SIG-M5 treated with dmso at 0.1 percent for 504 hours (cell line): ENCODE data around the gene BRF1.
A peak's percentile ranks its signal among the peaks of the same experiment; 100 is the strongest.
"Not testable (repeated sequence)": the region's sequence is repeated elsewhere in the genome, so short reads cannot be mapped to it uniquely, and the experiment has no call there.

Experiments
- DNase-seq: peaks from one replicate; lab custom pipeline; 2025; ENCODE audit not compliant: unreplicated experiment; lab: John Stamatoyannopoulos, UW

The BRF1 gene

GRCh38 chr14:105300542-105301102 is at the start of gene BRF1:
Gene BRF1 (minus strand): TSS chr14:105301001. CDS start chr14:105300629, 372 bp downstream.
- peak; percentile 90 for DNase-seq

- DNase-seq = no peak
These were observed 49.2 kb upstream of the BRF1 start for GRCh38 chr14:105349992-105350391.

GRCh38 chr14:105348945-105349699 is 48.3 kb upstream of the BRF1 start:
- DNase-seq = no peak

GRCh38 chr14:105348169-105348944 is 47.6 kb upstream of the BRF1 start:
- no peak for DNase-seq

GRCh38 chr14:105347587-105347968 is 46.8 kb upstream of the BRF1 start:
- DNase-seq = no peak

- no peak for DNase-seq
These were observed 46.2 kb upstream of the BRF1 start for GRCh38 chr14:105346876-105347586.

GRCh38 chr14:105346200-105346533 is 45.4 kb upstream of the BRF1 start:
- DNase-seq = no peak

GRCh38 chr14:105343194-105343593 is 42.4 kb upstream of the BRF1 start:
- no peak for DNase-seq

- DNase-seq = no peak
These were observed 40.3 kb upstream of the BRF1 start for GRCh38 chr14:105340821-105341733.

- no peak for DNase-seq
These were observed 37.4 kb upstream of the BRF1 start for GRCh38 chr14:105337966-105338741.

GRCh38 chr14:105337433-105337832 is 36.6 kb upstream of the BRF1 start:
- no peak for DNase-seq

GRCh38 chr14:105336477-105337287 is 35.9 kb upstream of the BRF1 start:
- no peak for DNase-seq

- DNase-seq = no peak
These were observed 35.1 kb upstream of the BRF1 start for GRCh38 chr14:105335735-105336476.

GRCh38 chr14:105335231-105335542 is 34.4 kb upstream of the BRF1 start:
- DNase-seq = not testable (repeated sequence)

GRCh38 chr14:105334383-105335230 is 33.8 kb upstream of the BRF1 start:
- no peak for DNase-seq

GRCh38 chr14:105333613-105334364 is 33.0 kb upstream of the BRF1 start:
- DNase-seq = no peak

- no peak for DNase-seq
These were observed 32.3 kb upstream of the BRF1 start for GRCh38 chr14:105333020-105333490.
